Dermis blood vessel endothelial cell (primary cell): ENCODE results near the gene TEKT1. TPM values are rescaled to one million over a fixed set of nuclear protein-coding genes. Genes with fewer than 3 reads are reported as not detected.
A peak's percentile ranks its signal among the peaks of the same experiment; 100 is the strongest.
"Not testable (repeated sequence)": the region's sequence is repeated elsewhere in the genome, so short reads cannot be mapped to it uniquely, and the experiment has no call there.

ENCODE experiments used
- DNase-seq: peaks from one replicate; pipeline ENCODE4 v3.0.0; 2010
- total RNA-seq: library from RNA; depleted of rRNA; stranded (reverse); fragments of >200 nt; gene quantifications from 2 replicates; pipeline ENCODE4 v1.2.3, GENCODE V29; 2014

TEKT1 gene
- not detected in 2 replicates for total RNA-seq

- peak; percentile 79 for DNase-seq
These were observed at the start of gene TEKT1 for GRCh38 chr17:6831661-6832263. TEKT1 (minus strand) TSS chr17:6831729; CDS start chr17:6830376, 1,353 bp downstream.

DNA sequence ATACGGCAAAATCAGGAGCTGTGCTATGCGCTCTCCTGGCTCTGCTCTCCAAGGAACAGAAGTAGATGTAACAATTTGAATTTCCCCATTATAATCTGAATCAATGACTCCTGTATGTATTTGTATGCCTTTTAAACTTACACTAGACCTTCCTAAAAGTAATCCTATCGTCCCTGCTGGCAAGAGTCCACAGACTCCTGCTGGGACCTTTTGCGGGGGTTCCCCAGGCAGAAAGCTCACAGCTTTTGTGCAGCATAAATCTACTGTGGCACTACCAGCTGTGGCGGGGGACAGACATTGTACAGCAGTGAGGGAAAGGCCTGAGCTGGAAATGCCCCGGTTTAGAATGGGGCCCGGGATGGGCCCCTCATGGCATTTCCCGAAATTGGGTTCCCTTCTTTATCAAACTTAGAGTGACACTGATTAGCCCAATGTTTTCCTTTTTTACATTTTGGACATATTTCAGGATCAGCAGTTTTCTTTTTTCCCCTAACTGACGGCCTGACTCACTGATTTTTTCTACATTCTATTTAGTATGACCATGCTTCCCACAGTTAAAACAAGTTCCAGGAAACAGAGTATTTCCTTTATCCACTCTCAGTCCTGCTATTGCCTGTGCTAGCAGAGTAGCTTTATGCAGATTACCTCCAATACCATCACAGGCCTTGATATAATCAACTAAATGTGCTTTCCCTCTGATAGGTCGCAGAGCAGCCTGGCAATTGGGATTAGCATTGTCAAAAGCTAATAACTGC, 47.9 kb upstream of the TEKT1 start:
- peak; percentile 28 for DNase-seq

GRCh38 chr17:6875276-6875675, 43.7 kb upstream of the TEKT1 start:
- DNase-seq, result not testable (repeated sequence)

GRCh38 chr17:6872936-6873335, 41.4 kb upstream of the TEKT1 start:
- DNase-seq, result no peak

GRCh38 chr17:6870841-6871240, 39.3 kb upstream of the TEKT1 start:
- no peak for DNase-seq

GRCh38 chr17:6868582-6868981, 37.1 kb upstream of the TEKT1 start:
- no peak for DNase-seq

DNA sequence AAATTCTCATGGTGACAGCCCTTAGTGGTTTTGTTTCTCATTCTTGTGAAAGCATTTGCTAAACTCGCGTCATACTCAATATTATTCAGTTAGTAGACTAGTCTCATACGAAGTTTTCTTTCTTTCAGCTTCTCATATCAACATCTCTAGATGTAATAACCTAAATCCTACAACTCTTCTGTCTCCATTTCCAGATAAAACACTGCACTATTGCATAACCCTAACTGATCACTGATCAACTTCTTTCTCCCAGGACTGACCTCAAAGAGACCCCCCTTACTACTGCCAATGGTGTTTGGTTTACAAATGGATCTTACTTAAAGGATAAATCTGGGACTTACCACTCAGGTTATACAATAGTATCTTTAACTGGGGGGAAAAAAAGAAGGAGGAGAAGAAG, 36.3 kb upstream of the TEKT1 start:
- DNase-seq, result no peak

DNA sequence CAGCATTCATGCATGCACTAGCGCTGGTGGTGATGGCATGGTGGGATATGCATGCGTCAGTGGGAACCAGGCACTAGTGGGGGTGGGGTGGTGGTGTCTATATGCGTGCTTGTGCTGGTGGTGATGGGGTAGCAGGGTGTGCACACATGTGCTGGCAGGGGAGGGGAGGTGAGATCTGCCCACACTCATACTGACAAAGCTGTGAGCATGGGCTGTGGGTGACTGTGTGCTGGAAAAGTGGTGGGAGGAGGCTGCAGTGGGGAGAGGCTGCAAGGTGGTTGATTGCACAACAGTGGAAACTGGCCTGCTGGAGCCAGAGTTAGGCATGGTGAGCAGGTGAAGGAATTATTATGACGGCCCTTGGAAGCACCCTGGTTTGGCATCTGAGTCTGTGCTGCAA, 31.3 kb upstream of the TEKT1 start:
- no peak for DNase-seq

GRCh38 chr17:6862122-6862521, 30.6 kb upstream of the TEKT1 start:
- DNase-seq, result no peak

DNA sequence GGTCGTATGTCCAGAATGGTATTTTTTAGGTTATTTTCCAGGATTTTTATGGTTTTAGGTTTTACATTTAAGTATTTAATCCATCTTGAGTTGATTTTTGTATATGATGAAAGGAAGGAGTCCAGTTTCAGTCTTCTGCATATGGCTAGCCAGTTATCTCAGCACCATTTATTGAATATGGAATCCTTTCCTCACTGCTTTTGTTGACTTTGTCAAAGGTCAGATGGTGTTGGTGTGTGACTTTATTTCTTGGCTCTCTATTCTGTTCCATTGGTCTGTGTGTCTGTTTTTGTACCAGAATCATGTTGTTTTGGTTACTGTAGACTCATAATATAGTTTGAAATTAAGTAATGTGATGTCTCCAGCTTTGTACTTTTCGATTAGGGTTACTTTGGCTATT, 26.4 kb upstream of the TEKT1 start:
- DNase-seq, result no peak

DNA sequence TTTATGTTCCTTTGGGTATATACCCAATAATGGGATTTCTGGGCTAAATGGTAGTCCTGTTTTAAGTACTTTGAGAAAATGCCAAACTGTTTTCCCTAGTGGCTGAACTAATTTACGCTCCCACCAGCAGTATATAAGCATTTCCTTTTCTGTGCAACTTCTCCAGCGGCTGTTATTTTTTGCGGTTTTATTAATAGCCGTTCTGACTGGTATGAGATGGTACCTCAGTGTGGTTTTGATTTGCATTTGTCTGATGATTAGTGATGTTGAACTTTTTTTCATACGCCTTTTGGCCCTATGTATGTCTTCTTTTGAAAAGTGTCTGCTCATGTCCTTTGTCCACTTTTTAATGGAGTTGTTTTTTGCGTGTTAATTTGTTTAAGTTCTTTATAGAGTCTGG, 25.8 kb upstream of the TEKT1 start:
- DNase-seq, result no peak

GRCh38 chr17:6856051-6856450, 24.5 kb upstream of the TEKT1 start:
- DNase-seq, result no peak

DNA sequence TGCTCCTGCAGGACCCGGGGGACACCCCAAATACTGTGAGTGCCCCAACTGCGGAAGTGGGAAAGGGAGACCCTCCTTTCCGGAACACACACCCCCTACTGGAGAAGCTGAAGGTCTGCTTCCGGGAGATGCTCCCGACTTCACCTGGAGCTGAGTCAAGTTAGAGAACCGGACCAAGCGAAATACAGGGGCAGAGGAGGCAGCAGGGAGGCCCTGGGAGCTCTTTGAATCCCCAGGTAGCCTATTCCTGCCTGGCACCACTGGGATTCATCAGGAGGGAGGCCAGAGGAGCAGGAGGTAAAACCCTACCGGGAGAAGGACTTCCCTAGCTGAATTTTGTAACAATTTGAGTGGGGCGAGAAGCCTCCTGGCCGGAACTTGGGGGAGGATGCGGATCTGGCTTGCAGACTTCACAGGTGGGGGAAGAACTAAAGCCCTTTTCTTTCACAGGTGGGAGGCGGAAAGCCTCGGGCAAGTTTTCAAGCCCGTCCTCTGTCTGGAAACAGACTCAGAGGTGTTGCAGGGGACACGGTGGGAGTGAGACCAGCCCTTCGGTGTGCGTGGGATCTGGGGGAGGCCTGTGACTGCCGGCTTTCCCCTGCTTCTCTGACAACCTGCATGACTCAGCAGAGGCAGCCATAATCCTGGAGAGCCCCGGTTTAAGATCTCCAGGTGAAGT, 22.4 kb upstream of the TEKT1 start:
- DNase-seq, result no peak

DNA sequence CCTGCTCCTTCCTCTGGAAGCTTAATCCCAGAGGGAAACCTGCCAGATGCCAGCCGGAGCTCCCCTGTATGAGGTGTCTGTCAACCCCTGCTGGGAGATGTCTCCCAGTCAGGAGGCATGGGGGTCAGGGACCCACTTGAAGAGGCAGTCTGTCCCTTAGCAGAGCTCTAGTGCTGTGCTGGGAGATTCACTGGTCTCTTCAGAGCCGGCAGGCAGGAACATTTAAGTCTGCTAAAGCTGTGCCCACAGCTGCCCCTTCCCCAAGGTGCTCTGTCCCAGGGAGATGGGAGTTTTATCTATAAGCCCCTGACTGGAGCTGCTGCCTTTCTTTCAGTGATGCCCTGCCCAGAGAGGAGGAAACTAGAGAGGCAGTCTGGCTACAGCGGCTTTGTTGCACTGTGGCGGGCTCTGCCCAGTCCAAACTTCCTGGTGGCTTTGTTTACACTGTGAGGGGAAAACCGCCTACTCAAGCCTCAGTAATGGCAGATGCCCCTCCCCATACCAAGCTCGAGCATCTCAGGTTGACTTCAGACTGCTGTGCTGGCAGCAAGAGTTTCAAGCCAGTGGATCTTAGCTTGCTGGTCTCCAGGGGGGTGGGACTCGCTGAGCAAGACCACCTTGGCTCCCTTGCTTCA, 17.1 kb upstream of the TEKT1 start:
- DNase-seq, result not testable (repeated sequence)

- DNase-seq, result not testable (repeated sequence)
These were observed 14.6 kb upstream of the TEKT1 start for GRCh38 chr17:6846138-6846537.

DNA sequence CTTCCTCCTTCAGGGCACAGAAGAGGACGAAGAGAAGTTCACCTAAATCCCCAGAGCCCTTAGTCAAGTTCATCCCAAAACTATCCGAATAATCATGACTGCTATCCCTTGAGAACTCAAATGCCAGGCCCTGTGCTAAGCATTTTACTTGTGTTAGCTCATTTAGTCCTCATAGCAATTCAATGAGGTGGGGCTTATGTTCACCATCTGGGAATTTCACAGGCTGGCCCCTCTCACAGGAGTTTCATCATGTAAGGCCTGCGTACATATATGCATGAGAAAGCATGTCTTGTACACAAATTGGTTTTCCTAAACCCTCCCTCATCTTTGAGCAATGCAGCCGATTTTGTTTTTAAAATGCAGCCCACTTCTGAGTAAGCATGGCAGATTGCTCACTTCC, 12.9 kb upstream of the TEKT1 start:
- DNase-seq, result not testable (repeated sequence)

DNA sequence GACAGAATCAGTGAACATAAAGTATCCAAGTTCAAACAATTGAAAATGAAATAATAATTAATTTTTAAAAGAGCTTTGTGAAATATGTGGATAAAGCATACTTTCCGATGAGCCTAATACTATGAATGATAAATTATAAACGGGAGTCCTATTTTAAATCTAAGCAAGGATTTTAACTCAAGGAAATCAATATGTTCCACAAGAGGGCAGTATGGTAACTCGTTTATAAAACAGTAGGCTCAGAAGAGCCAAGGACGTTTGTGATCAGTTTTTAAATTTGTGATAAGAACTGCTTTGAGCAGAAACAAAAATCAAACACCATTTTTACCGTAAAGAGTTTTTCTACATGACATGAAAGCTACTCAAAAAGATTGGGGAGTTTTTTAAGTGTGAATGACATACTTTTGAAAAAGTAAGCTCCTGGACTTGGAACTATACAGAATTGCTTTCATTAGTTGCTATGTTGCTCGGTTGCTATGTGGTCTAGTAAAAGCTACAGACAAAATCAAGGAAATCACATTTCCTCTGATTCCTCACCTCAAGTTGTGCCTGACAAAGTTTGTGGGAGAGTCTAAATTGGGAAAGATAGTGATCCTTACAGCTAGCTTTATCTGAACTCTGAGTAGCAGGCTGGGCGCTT, 11.8 kb upstream of the TEKT1 start:
- DNase-seq, result peak; percentile 72

DNA sequence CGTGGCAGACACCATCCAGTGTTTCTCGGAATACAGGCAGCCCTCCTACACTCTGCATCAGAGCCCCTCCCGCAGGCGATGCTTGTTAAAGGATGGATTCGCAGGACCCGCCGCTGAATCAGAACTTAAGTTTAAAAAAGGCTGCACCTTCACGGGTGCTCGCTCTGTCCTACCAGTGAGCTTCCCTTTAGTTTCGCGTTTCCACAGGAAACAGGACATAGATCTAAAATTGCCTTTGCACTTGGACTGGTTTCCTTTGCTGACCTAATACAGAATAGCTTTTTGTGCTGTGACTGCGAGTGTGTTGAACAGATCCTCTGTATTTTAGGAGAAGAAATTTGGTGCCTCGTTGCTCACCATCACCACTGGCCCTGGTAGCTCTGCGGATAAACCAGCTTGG, 10.2 kb upstream of the TEKT1 start:
- DNase-seq, result not testable (repeated sequence)

- DNase-seq, result no peak
These were observed 1.0 kb downstream of the TEKT1 start for GRCh38 chr17:6830383-6830986.

DNA sequence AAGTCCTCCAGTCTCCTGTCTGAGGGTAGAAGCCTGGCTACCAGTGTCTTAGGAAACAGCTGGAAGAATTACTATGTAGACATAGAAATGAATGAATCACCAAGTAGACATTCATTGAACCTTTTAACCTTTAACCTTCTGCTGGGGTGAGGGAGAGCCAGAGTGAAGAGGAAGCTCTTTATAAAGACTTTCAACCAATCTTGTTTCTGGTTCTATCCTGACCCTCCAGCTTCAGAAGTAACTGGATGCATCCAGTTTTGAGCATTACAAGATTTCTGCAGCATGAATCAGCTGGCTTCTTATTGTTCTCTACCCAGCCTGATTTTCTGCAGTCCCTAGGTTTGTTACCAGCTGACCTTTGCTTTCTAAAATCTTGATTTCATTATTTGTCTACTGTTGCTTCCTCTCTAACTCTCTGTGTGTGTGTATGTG, 8.5 kb downstream of the TEKT1 start:
- DNase-seq, result peak; percentile 65

DNA sequence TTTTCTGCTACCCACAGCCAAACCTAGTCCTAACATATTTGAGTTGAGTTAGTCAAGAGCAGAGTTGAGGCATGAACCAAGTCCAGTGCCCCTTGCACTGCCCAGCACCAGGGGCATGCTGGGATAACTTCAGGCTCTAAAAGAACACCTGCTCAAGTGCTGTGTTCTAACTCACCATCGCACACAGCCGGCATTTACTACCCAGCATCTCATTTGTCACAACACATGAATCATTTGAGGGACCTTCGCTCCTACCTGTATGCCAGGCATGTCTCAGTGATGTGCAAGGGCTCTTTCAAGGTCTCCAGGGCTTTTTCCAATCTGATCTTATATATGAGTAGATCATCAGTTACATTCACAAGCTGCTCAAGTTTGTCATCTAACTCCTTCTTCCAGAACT, 12.6 kb downstream of the TEKT1 start:
- DNase-seq, result no peak

GRCh38 chr17:6816368-6816767, 15.2 kb downstream of the TEKT1 start:
- not testable (repeated sequence) for DNase-seq
